Stomach (tissue), 9 donors: ENCODE data around the gene ITPRID2. TPM values are rescaled to one million over a fixed set of nuclear protein-coding genes. Genes with fewer than 3 reads are reported as not detected.
A peak's percentile ranks its signal among the peaks of the same experiment; 100 is the strongest.

Experiments used
- DNase-seq, 2 donors: peaks; one replicate each; pipeline versions ENCODE4 v3.0.0 to v3.0.0-alpha.2; 2013 to 2019
- H3K27ac ChIP-seq, 5 donors: fragments of 200-600 bp in 4 of 5; sonication (generic) in 4 of 5; one replicate each; pipeline ENCODE4 v1.5.1; 2013 to 2019; ENCODE audit warnings: mild to moderate bottlenecking in 1 of 5, moderate library complexity in 1 of 5
- H3K27me3 ChIP-seq, 3 donors: fragments of 200-600 bp; sonication (generic); one replicate each; pipeline ENCODE4 v1.5.1; 2017 to 2019; ENCODE audit warnings: mixed run types in 1 of 3
- H3K36me3 ChIP-seq, 4 donors: fragments of 200-600 bp; sonication (generic); 1 replicate in 3 of 4; 2 replicates in 1 of 4; pipeline ENCODE4 v1.5.1; 2016 to 2019
- H3K4me1 ChIP-seq, 4 donors: fragments of 200-600 bp; sonication (generic); one replicate each; pipeline ENCODE4 v1.5.1; 2016 to 2019
- H3K4me3 ChIP-seq, 4 donors: fragments of 200-600 bp; sonication (generic) in 3 of 4; one replicate each; pipeline ENCODE4 v1.5.1; 2016 to 2019; ENCODE audit warnings: mild to moderate bottlenecking in 1 of 4
- H3K9me3 ChIP-seq, 4 donors: fragments of 200-600 bp; sonication (generic); one replicate each; pipeline ENCODE4 v1.5.1; 2016 to 2019
- CTCF ChIP-seq, 7 experiments: fragments of 450-650 bp in 4 of 7; fragments of 200-600 bp in 3 of 7; sonication (generic) in 3 of 7; IDR thresholded peaks; one replicate each; pipeline ENCODE4 v1.5.1; 2016 to 2019; ENCODE audit warnings: antibody characterized with exemption in 7 of 7, control low read depth in 2 of 7, mild to moderate bottlenecking in 1 of 7
- EP300 ChIP-seq: sonication (generic); formaldehyde crosslinking; IDR thresholded peaks from one replicate; pipeline ENCODE4 v1.6.1; 2017; ENCODE audit warnings: antibody characterized with exemption
- POLR2A ChIP-seq, 4 donors: fragments of 450-650 bp; IDR thresholded peaks; one replicate each; pipeline ENCODE4 v1.6.1; 2016; ENCODE audit warnings: antibody characterized with exemption in 4 of 4, control low read depth in 2 of 4, mild to moderate bottlenecking in 1 of 4, moderate library complexity in 1 of 4
- POLR2AphosphoS5 ChIP-seq, 3 donors: sonication (generic); formaldehyde crosslinking; IDR thresholded peaks; one replicate each; pipeline ENCODE4 v1.6.1; 2016; ENCODE audit warnings: antibody characterized with exemption in 3 of 3
- WGBS, 5 donors: extraction: QIAGEN DNeasy Blood & Tissue Kit in 3 of 5; methylation state at CpG; one replicate each; pipeline versions ENCODE4 v1.1.5 to v1.1.7; 2013 to 2018; 5-methylcytosine and 5-hydroxymethylcytosine counted together
- intact Hi-C: fragments of 100-400 bp; cut with DNase I; formaldehyde crosslinking; loops from one replicate; pipeline ENCODE4 v1.15.1; 2023; ENCODE audit warnings: low total_unique reads
- polyA plus RNA-seq, 3 donors: library from polyadenylated mRNA; stranded (reverse); fragments of 200-250 nt; gene quantifications; one replicate each; pipeline ENCODE4 v1.2.3, GENCODE V29; 2013
- total RNA-seq, 5 donors: library from RNA; depleted of rRNA; stranded (reverse); fragments of >200 nt; gene quantifications; one replicate each; pipeline versions ENCODE4 v1.1.0 to v1.2.3, GENCODE V29; 2014 to 2016
- donor health status: healthy with polysubstance abuse.
- donor health status: Bipolar disorder and iron deficiency.
- donor health status: healthy.

Gene ITPRID2
- total and polyA plus RNA-seq, 8 donors: 19.4 to 222 (median 102) TPM

GRCh38 chr2:181882246-181883020 is 9.1 kb upstream of the ITPRID2 start:
- Histone ChIP-seq H3K27ac (no peak overlapping the region), H3K36me3 (no peaks in the 10 kb centered on the region), H3K27me3 (no peaks in the 10 kb centered on the region), H3K4me3 (no peak overlapping the region), H3K4me1 (peaks cover 0 to 10% (median 5%) of the 10 kb centered on the region in 4 donors), H3K9me3 (no peaks in the 10 kb centered on the region)
- TF ChIP-seq CTCF (IDR thresholded peaks at IDR 0.05) (no peak), POLR2AphosphoS5 (IDR thresholded peaks at IDR 0.05) (no peak), EP300 (no peak), POLR2A (IDR thresholded peaks at IDR 0.05) (no peak)
- DNase-seq: no peak
- 85 to 91% (median 88%) methylated on average over 4 of the region's 4 CpGs for WGBS, 5 donors
- intact Hi-C loops: no loop called here

- Histone ChIP-seq H3K36me3 (no peaks in the 10 kb centered on the region), H3K9me3 (no peaks in the 10 kb centered on the region), H3K4me1 (peaks cover 0 to 11% (median 5%) of the 10 kb centered on the region in 4 donors), H3K27me3 (no peaks in the 10 kb centered on the region), H3K4me3 (no peak overlapping the region), H3K27ac (no peak overlapping the region)
- intact Hi-C loops: no loop called here
- 16 to 39% (median 27%) methylated on average over 1 of the region's 1 CpG for WGBS, 5 donors
- DNase-seq: no peak
- TF ChIP-seq POLR2A (IDR thresholded peaks at IDR 0.05) (no peak), CTCF (IDR thresholded peaks at IDR 0.05) (no peak), EP300 (no peak), POLR2AphosphoS5 (IDR thresholded peaks at IDR 0.05) (no peak)
These were observed 6.9 kb upstream of the ITPRID2 start for GRCh38 chr2:181884601-181885000.

GRCh38 chr2:181885096-181885495 is 6.4 kb upstream of the ITPRID2 start:
- Histone ChIP-seq H3K36me3 (no peaks in the 10 kb centered on the region), H3K9me3 (no peaks in the 10 kb centered on the region), H3K4me1 (peaks cover 0 to 16% (median 6%) of the 10 kb centered on the region in 4 donors), H3K27ac (no peak overlapping the region), H3K4me3 (no peak overlapping the region), H3K27me3 (no peaks in the 10 kb centered on the region)
- no peak for DNase-seq
- WGBS, 5 donors: 20 to 37% (median 33%) methylated on average over 2 of the region's 2 CpGs
- no peak for TF ChIP-seq EP300
- no peak for TF ChIP-seq CTCF (IDR thresholded peaks at IDR 0.05)
- TF ChIP-seq POLR2AphosphoS5 (IDR thresholded peaks at IDR 0.05): no peak
- TF ChIP-seq POLR2A (IDR thresholded peaks at IDR 0.05): no peak
- intact Hi-C loops: no loop called here

- Histone ChIP-seq H3K27ac (no peak overlapping the region), H3K27me3 (no peaks in the 10 kb centered on the region), H3K9me3 (no peaks in the 10 kb centered on the region), H3K4me3 (no peak overlapping the region), H3K4me1 (peaks cover 0 to 27% (median 15%) of the 10 kb centered on the region in 4 donors), H3K36me3 (no peaks in the 10 kb centered on the region)
- TF ChIP-seq POLR2AphosphoS5 (IDR thresholded peaks at IDR 0.05) (no peak), EP300 (no peak), CTCF (IDR thresholded peaks at IDR 0.05) (no peak), POLR2A (IDR thresholded peaks at IDR 0.05) (no peak)
- intact Hi-C loops: no loop called here
- peak in 1 of 2 donors; percentile 26 for DNase-seq
- 30 to 44% (median 36%) methylated on average over 4 of the region's 4 CpGs for WGBS, 5 donors
These were observed 5.3 kb upstream of the ITPRID2 start for GRCh38 chr2:181886192-181886591.
